Activated B cell treated with CpG ODN at 0.5 μM for 24 hours (primary cell): ENCODE measurements around the gene BNIP1. TPM values are rescaled to one million over a fixed set of nuclear protein-coding genes. Genes with fewer than 3 reads are reported as not detected.

ENCODE experiments used
- ATAC-seq: fragments of 200-7000 bp; cut with Tn5 transposase; one replicate; pipeline ENCODE4 v1.10.0; 2021; ENCODE audit warnings: low read depth, mild to moderate bottlenecking, moderate library complexity
- CTCF ChIA-PET: fragments of 350-600 bp; sonication (Branson Sonifier 250); formaldehyde crosslinking; loops from one replicate; lab custom pipeline; 2021; ENCODE audit warnings: antibody characterized with exemption; lab: Charles Lee
- POLR2A ChIA-PET: fragments of 350-600 bp; sonication (Branson Sonifier 250); formaldehyde crosslinking; loops from one replicate; lab custom pipeline; 2021; ENCODE audit warnings: antibody characterized with exemption; lab: Charles Lee
- DNase-seq: peaks from one replicate; pipeline ENCODE4 v3.0.0; 2022
- H3K27ac Mint-ChIP-seq: one replicate; pipeline ENCODE4 v1.8.0; 2020; ENCODE audit warnings: mixed read lengths
- H3K27me3 Mint-ChIP-seq: one replicate; pipeline ENCODE4 v1.8.0; 2021; ENCODE audit warnings: mixed read lengths
- H3K36me3 Mint-ChIP-seq: one replicate; pipeline ENCODE4 v1.8.0; 2021; ENCODE audit warnings: low read depth, mixed read lengths
- H3K4me1 Mint-ChIP-seq: one replicate; pipeline ENCODE4 v1.8.0; 2021; ENCODE audit warnings: mixed read lengths
- H3K4me3 Mint-ChIP-seq: one replicate; pipeline ENCODE4 v1.8.0; 2020; ENCODE audit warnings: mild to moderate bottlenecking, mixed read lengths
- H3K9me3 Mint-ChIP-seq: one replicate; pipeline ENCODE4 v1.8.0; 2020; ENCODE audit warnings: mixed read lengths
- CTCF ChIP-seq: fragments of 200-600 bp; IDR thresholded peaks from one replicate; pipeline ENCODE4 v1.8.0; 2022; ENCODE audit warnings: antibody characterized with exemption, mild to moderate bottlenecking
- intact Hi-C: fragments of 100-400 bp; cut with micrococcal nuclease; formaldehyde crosslinking; loops from one replicate; pipeline ENCODE4 v1.15.1; 2024
- total RNA-seq: library from RNA; stranded (reverse); gene quantifications from 2 replicates; pipeline ENCODE4 v1.2.3, GENCODE V29; 2022

Gene BNIP1
- total RNA-seq, 1 donor from 2014 or later = 20.2 TPM

- Mint-ChIP-seq H3K36me3 (no peaks in the 10 kb centered on the region), H3K4me1 (no peaks in the 10 kb centered on the region), H3K4me3 (no peak overlapping the region), H3K27me3 (no peaks in the 10 kb centered on the region), H3K27ac (no peak overlapping the region), H3K9me3 (peaks cover 3% of the 10 kb centered on the region)
- CTCF ChIA-PET = no interaction called here
- intact Hi-C loops = no loop called here
- ATAC-seq (no peak), DNase-seq (no peak)
- TF ChIP-seq CTCF = no peak
- POLR2A ChIA-PET = no interaction called here
Observed at GRCh38 chr5:173175523-173175922, 31.2 kb downstream of the BNIP1 start.

GRCh38 chr5:173178369-173178910 lies 34.1 kb downstream of the BNIP1 start:
- ChIA-PET POLR2A (no interaction called here), CTCF (no interaction called here)
- H3K27me3 Mint-ChIP-seq = no peaks in the 10 kb centered on the region
- ATAC-seq (no peak), DNase-seq (no peak)
- H3K9me3 Mint-ChIP-seq = peaks cover 2% of the 10 kb centered on the region
- H3K36me3 Mint-ChIP-seq = no peaks in the 10 kb centered on the region
- H3K4me3 Mint-ChIP-seq = no peak overlapping the region
- intact Hi-C loops = no loop called here
- no peak for TF ChIP-seq CTCF
- H3K27ac Mint-ChIP-seq = no peak overlapping the region
- H3K4me1 Mint-ChIP-seq = no peaks in the 10 kb centered on the region

GRCh38 chr5:173180331-173180730 lies 36.0 kb downstream of the BNIP1 start:
- intact Hi-C loops = no loop called here
- no peak for TF ChIP-seq CTCF
- Mint-ChIP-seq H3K4me1 (no peaks in the 10 kb centered on the region), H3K36me3 (no peaks in the 10 kb centered on the region), H3K9me3 (peaks cover 2% of the 10 kb centered on the region), H3K27ac (no peak overlapping the region), H3K4me3 (no peak overlapping the region), H3K27me3 (no peaks in the 10 kb centered on the region)
- ChIA-PET POLR2A (no interaction called here), CTCF (no interaction called here)
- DNase-seq (no peak), ATAC-seq (no peak)

GRCh38 chr5:173187054-173187743 lies 42.9 kb downstream of the BNIP1 start:
- DNase-seq (no peak), ATAC-seq (peak; percentile 40)
- intact Hi-C loops = no loop called here
- Mint-ChIP-seq H3K27me3 (peaks cover 8% of the 10 kb centered on the region), H3K4me3 (no peak overlapping the region), H3K27ac (no peak overlapping the region), H3K4me1 (no peaks in the 10 kb centered on the region), H3K9me3 (no peaks in the 10 kb centered on the region), H3K36me3 (no peaks in the 10 kb centered on the region)
- ChIA-PET POLR2A (no interaction called here), CTCF (no interaction called here)
- no peak for TF ChIP-seq CTCF

- Mint-ChIP-seq H3K27ac (no peak overlapping the region), H3K36me3 (no peaks in the 10 kb centered on the region), H3K9me3 (no peaks in the 10 kb centered on the region), H3K27me3 (peaks cover 8% of the 10 kb centered on the region), H3K4me3 (no peak overlapping the region), H3K4me1 (no peaks in the 10 kb centered on the region)
- CTCF ChIA-PET = no interaction called here
- no peak for TF ChIP-seq CTCF
- intact Hi-C loops = no loop called here
- POLR2A ChIA-PET = no interaction called here
- DNase-seq (no peak), ATAC-seq (no peak)
Observed at GRCh38 chr5:173188280-173188679, 43.9 kb downstream of the BNIP1 start.
